RWPE2 (cell line): ENCODE results near the gene S1PR4.
A peak's percentile ranks its signal among the peaks of the same experiment; 100 is the strongest.

Experiments
- ATAC-seq: fragments of 200-7000 bp; cut with Tn5 transposase; 3 replicates; pipeline ENCODE4 v1.9.1; 2021; ENCODE audit warnings: low read depth
- DNase-seq: peaks from one replicate; pipeline ENCODE4 v3.0.0-alpha.2; 2020; ENCODE audit warnings: low spot score
- H3K27ac ChIP-seq: fragments of 450-650 bp; 2 replicates; pipeline ENCODE4 v1.5.1; 2017; ENCODE audit warnings: mild to moderate bottlenecking; ENCODE audit not compliant: poor library complexity, severe bottlenecking
- H3K27me3 ChIP-seq: fragments of 250-450 bp; sonication (Bioruptor Pico); 2 replicates; pipeline ENCODE4 v1.5.1; 2021; ENCODE audit warnings: mild to moderate bottlenecking, moderate library complexity; ENCODE audit not compliant: insufficient read depth, poor library complexity, severe bottlenecking
- H3K36me3 ChIP-seq: fragments of 250-450 bp; sonication (Bioruptor Pico); 2 replicates; pipeline ENCODE4 v1.5.1; 2020; ENCODE audit warnings: low read depth, mild to moderate bottlenecking, moderate library complexity
- H3K4me1 ChIP-seq: fragments of 250-450 bp; sonication (Bioruptor Pico); 2 replicates; pipeline ENCODE4 v1.5.1; 2021; ENCODE audit warnings: mild to moderate bottlenecking, moderate library complexity; ENCODE audit not compliant: insufficient read depth, poor library complexity, severe bottlenecking
- H3K4me3 ChIP-seq: fragments of 250-450 bp; sonication (Bioruptor Pico); 2 replicates; pipeline ENCODE4 v1.5.1; 2021; ENCODE audit warnings: mild to moderate bottlenecking, moderate library complexity; ENCODE audit not compliant: severe bottlenecking
- H3K9me3 ChIP-seq: fragments of 250-450 bp; sonication (Bioruptor Pico); 2 replicates; pipeline ENCODE4 v1.5.1; 2021; ENCODE audit warnings: mild to moderate bottlenecking, moderate library complexity; ENCODE audit not compliant: severe bottlenecking
- CTCF ChIP-seq: fragments of 450-650 bp; IDR thresholded peaks from one replicate; pipeline ENCODE4 v1.5.1; 2017; ENCODE audit warnings: mild to moderate bottlenecking, moderate library complexity; ENCODE audit not compliant: poor library complexity, severe bottlenecking

Gene S1PR4

GRCh38 chr19:3179739-3180293 lies 1.2 kb downstream of the S1PR4 start:
- H3K36me3 ChIP-seq = no peaks in the 10 kb centered on the region
- H3K27me3 ChIP-seq = no peaks in the 10 kb centered on the region
- H3K27ac ChIP-seq = no peak overlapping the region
- TF ChIP-seq CTCF = no peak
- no peak for DNase-seq
- H3K4me3 ChIP-seq = no peak overlapping the region
- peaks cover 17% of the 10 kb centered on the region for H3K4me1 ChIP-seq
- ATAC-seq = no peak
- no peaks in the 10 kb centered on the region for H3K9me3 ChIP-seq

- H3K4me3 ChIP-seq = no peak overlapping the region
- no peaks in the 10 kb centered on the region for H3K27me3 ChIP-seq
- peaks cover 9% of the 10 kb centered on the region for H3K36me3 ChIP-seq
- DNase-seq (no peak), ATAC-seq (no peak)
- H3K9me3 ChIP-seq = no peaks in the 10 kb centered on the region
- H3K27ac ChIP-seq = no peak overlapping the region
- TF ChIP-seq CTCF = no peak
- peaks cover 4% of the 10 kb centered on the region for H3K4me1 ChIP-seq
Measured at GRCh38 chr19:3183721-3184641, 5.4 kb downstream of the S1PR4 start.

- Histone ChIP-seq H3K27ac (peak overlapping the region; percentile 61), H3K4me1 (peaks cover 4% of the 10 kb centered on the region), H3K9me3 (no peaks in the 10 kb centered on the region), H3K27me3 (no peaks in the 10 kb centered on the region), H3K36me3 (peaks cover 15% of the 10 kb centered on the region), H3K4me3 (peak overlapping the region; percentile 80)
- no peak for TF ChIP-seq CTCF
- ATAC-seq (peak; percentile 44), DNase-seq (no peak)
Measured at GRCh38 chr19:3184847-3185460, 6.4 kb downstream of the S1PR4 start.

GRCh38 chr19:3185461-3186159 lies 7.0 kb downstream of the S1PR4 start, which contains the start of gene NCLN:
Gene NCLN, plus strand, starts transcription at chr19:3185930. Its CDS starts 101 bp downstream, at chr19:3186031.
- no peak for TF ChIP-seq CTCF
- Histone ChIP-seq H3K4me1 (peaks cover 4% of the 10 kb centered on the region), H3K9me3 (no peaks in the 10 kb centered on the region), H3K27ac (peak within 1 kb of the TSS; percentile 61), H3K27me3 (no peaks in the 10 kb centered on the region), H3K4me3 (peak within 1 kb of the TSS; percentile 80), H3K36me3 (peaks cover 20% of the 10 kb centered on the region)
- ATAC-seq = peak; percentile 85
- DNase-seq = peak; percentile 90
